SK-N-SH (cell line): ENCODE results near the gene SH3PXD2B. TPM values are rescaled to one million over a fixed set of nuclear protein-coding genes. Genes with fewer than 3 reads are reported as not detected.

Experiments
- CTCF ChIA-PET: fragments of 300-600, 350-600 bp; formaldehyde crosslinking; extraction: SDS; loops from one replicate; lab custom pipeline; 2021; lab: Yijun Ruan, JAX
- POLR2A ChIA-PET: fragments of 350-600 bp; sonication (Branson Sonifier 250); formaldehyde crosslinking; extraction: SDS; loops from one replicate; lab custom pipeline; 2020; ENCODE audit warnings: antibody characterized with exemption, inconsistent platforms; lab: Yijun Ruan, JAX
- DNase-seq: peaks from one replicate; pipeline ENCODE4 v3.0.0; 2012
- H2AFZ ChIP-seq: fragments of 200-600 bp; sonication (generic); 2 replicates; pipeline ENCODE4 v1.8.1; 2016; ENCODE audit warnings: antibody characterized with exemption, mild to moderate bottlenecking, low read depth
- H3F3A ChIP-seq: fragments of 200-600 bp; sonication (generic); replicated peaks from 2 replicates; pipeline ENCODE3; 2016; ENCODE audit warnings: antibody characterized with exemption, mild to moderate bottlenecking; ENCODE audit not compliant: insufficient read depth
- H3K27ac ChIP-seq, 2 experiments: fragments of 200-500 bp in 1 of 2; fragments of 200-600 bp in 1 of 2; sonication (Bioruptor generic) in 1 of 2; sonication (generic), shearing (Covaris generic) in 1 of 2; 2 replicates each; pipeline versions ENCODE4 v1.5.1 to v1.6.1; 2014 to 2016; ENCODE audit warnings: low read depth in 2 of 2, inconsistent platforms in 1 of 2, low read length in 1 of 2, mild to moderate bottlenecking in 1 of 2, mixed read lengths in 1 of 2
- H3K27me3 ChIP-seq: fragments of 200-600 bp; sonication (generic), shearing (Covaris generic); 2 replicates; pipeline ENCODE4 v1.6.1; 2016; ENCODE audit warnings: mixed run types; ENCODE audit not compliant: insufficient read depth
- H3K36me3 ChIP-seq, 2 experiments: fragments of 200-500 bp in 1 of 2; fragments of 200-600 bp in 1 of 2; sonication (Bioruptor generic) in 1 of 2; sonication (generic) in 1 of 2; replicated peaks in 1 of 2; 2 replicates each; pipeline versions ENCODE3 to v1.5.1; 2014 to 2016; ENCODE audit warnings: low read length in 1 of 2, mild to moderate bottlenecking in 1 of 2; ENCODE audit not compliant: insufficient read depth in 2 of 2, control insufficient read depth in 1 of 2
- H3K4me1 ChIP-seq, 2 experiments: fragments of 200-500 bp in 1 of 2; fragments of 200-600 bp in 1 of 2; sonication (Bioruptor generic) in 1 of 2; sonication (generic), shearing (Covaris generic) in 1 of 2; 2 replicates each; pipeline versions ENCODE4 v1.5.1 to v1.6.1; 2014 to 2016; ENCODE audit warnings: low read depth in 1 of 2, low read length in 1 of 2, mixed run types in 1 of 2; ENCODE audit not compliant: insufficient read depth in 2 of 2, control insufficient read depth in 1 of 2
- H3K4me2 ChIP-seq: fragments of 200-600 bp; sonication (generic), shearing (Covaris generic); 2 replicates; pipeline ENCODE4 v1.6.1; 2017; ENCODE audit warnings: mixed run types
- H3K4me3 ChIP-seq, 2 experiments: fragments of 200-500 bp in 1 of 2; fragments of 200-600 bp in 1 of 2; sonication (Bioruptor generic) in 1 of 2; sonication (generic), shearing (Covaris generic) in 1 of 2; 2 replicates each; pipeline versions ENCODE4 v1.5.1 to v1.8.1; 2014 to 2016; ENCODE audit warnings: low read depth in 2 of 2, inconsistent platforms in 1 of 2, low read length in 1 of 2, mild to moderate bottlenecking in 1 of 2, mixed read lengths in 1 of 2, moderate library complexity in 1 of 2
- H3K79me2 ChIP-seq: fragments of 200-600 bp; sonication (generic); 2 replicates; pipeline ENCODE4 v1.8.1; 2017; ENCODE audit warnings: mild to moderate bottlenecking; ENCODE audit not compliant: insufficient read depth
- H3K9ac ChIP-seq: fragments of 200-600 bp; sonication (generic); 2 replicates; pipeline ENCODE4 v1.6.1; 2017; ENCODE audit warnings: mixed run types
- H3K9me2 ChIP-seq: fragments of 200-600 bp; sonication (generic); 2 replicates; pipeline ENCODE4 v1.6.1; 2017; ENCODE audit warnings: mixed run types
- H3K9me3 ChIP-seq: fragments of 200-600 bp; sonication (generic); 2 replicates; pipeline ENCODE4 v1.6.1; 2017; ENCODE audit warnings: mixed run types, mild to moderate bottlenecking, moderate library complexity
- H4K20me1 ChIP-seq: fragments of 200-600 bp; sonication (generic); 2 replicates; pipeline ENCODE4 v1.6.1; 2017; ENCODE audit warnings: mild to moderate bottlenecking, mixed run types; ENCODE audit not compliant: insufficient read depth
- CHD2 ChIP-seq: fragments of 150-350 bp; IDR thresholded peaks from 2 replicates; pipeline ENCODE4 v1.6.1; 2018; ENCODE audit warnings: low read length; ENCODE audit not compliant: partially characterized antibody
- EZH2phosphoT487 ChIP-seq: fragments of 200-600 bp; sonication (generic); IDR thresholded peaks from 2 replicates; pipeline ENCODE4 v1.6.1; 2017; ENCODE audit warnings: low read depth, mixed run types, mild to moderate bottlenecking, antibody characterized with exemption, moderate library complexity, borderline replicate concordance
- FOSL2 ChIP-seq: IDR thresholded peaks from 2 replicates; pipeline ENCODE4 v1.4.0; 2012; ENCODE audit warnings: low read depth, mild to moderate bottlenecking, moderate library complexity, borderline replicate concordance
- FOXJ3 ChIP-seq: sonication (generic); formaldehyde crosslinking; IDR thresholded peaks from 2 replicates; pipeline ENCODE4 v1.5.1; 2020; ENCODE audit warnings: mild to moderate bottlenecking, missing genetic modification reagents
- GABPA ChIP-seq: IDR thresholded peaks from 2 replicates; pipeline ENCODE4 v1.4.0; 2012; ENCODE audit warnings: low read depth, mild to moderate bottlenecking
- MEF2A ChIP-seq: IDR thresholded peaks from 2 replicates; pipeline ENCODE4 v1.4.0; 2012; ENCODE audit warnings: low read depth, borderline replicate concordance
- MXI1 ChIP-seq: IDR thresholded peaks from 2 replicates; pipeline ENCODE4 v1.6.1; 2012; ENCODE audit warnings: mild to moderate bottlenecking, low read depth, low read length, improper control_type of control experiment
- NFIC ChIP-seq: IDR thresholded peaks from 2 replicates; pipeline ENCODE4 v1.4.0; 2012; ENCODE audit warnings: borderline replicate concordance
- NRF1 ChIP-seq: IDR thresholded peaks from 2 replicates; pipeline ENCODE4 v1.6.1; 2012; ENCODE audit warnings: low read depth, mild to moderate bottlenecking, low read length
- POLR2AphosphoS5 ChIP-seq: IDR thresholded peaks from 2 replicates; pipeline ENCODE4 v1.6.1; 2012; ENCODE audit warnings: low read depth, low read length
- RAD21 ChIP-seq: IDR thresholded peaks from 2 replicates; pipeline ENCODE4 v1.6.1; 2012; ENCODE audit warnings: mild to moderate bottlenecking, low read length
- RFX5 ChIP-seq: IDR thresholded peaks from 2 replicates; pipeline ENCODE4 v1.6.1; 2012; ENCODE audit warnings: mild to moderate bottlenecking, improper control_type of control experiment, low read length
- TAF1 ChIP-seq: IDR thresholded peaks from 2 replicates; pipeline ENCODE4 v1.6.1; 2012; ENCODE audit warnings: low read depth, mild to moderate bottlenecking, low read length, moderate library complexity, borderline replicate concordance
- TEAD4 ChIP-seq: IDR thresholded peaks from 2 replicates; pipeline ENCODE4 v1.4.0; 2012; ENCODE audit warnings: mild to moderate bottlenecking, borderline replicate concordance; ENCODE audit not compliant: insufficient read depth
- YY1 ChIP-seq: IDR thresholded peaks from 2 replicates; pipeline ENCODE4 v1.4.0; 2012; ENCODE audit warnings: low read depth, mild to moderate bottlenecking
- WGBS: methylation state at CpG from one replicate; pipeline ENCODE4 v1.1.6; 2017; ENCODE audit warnings: low lambda C conversion rate; 5-methylcytosine and 5-hydroxymethylcytosine counted together
- polyA plus RNA-seq, 3 experiments: library from polyadenylated mRNA; depleted of rRNA; stranded (reverse); fragments of >200 nt; gene quantifications; 2 replicates each; pipeline ENCODE4 v1.2.3, GENCODE V29; 2012
- TF ChIP-seq, protein P1 (sequence below): IDR thresholded peaks from 2 replicates; pipeline ENCODE4; 2012
- TF ChIP-seq, protein P2 (sequence below): IDR thresholded peaks from 2 replicates; pipeline ENCODE4 v1.4.0; 2012; ENCODE audit warnings: low read depth, borderline replicate concordance
- TF ChIP-seq, protein P3 (sequence below): fragments of 150-350 bp; IDR thresholded peaks from 2 replicates; pipeline ENCODE4 v1.6.1; 2016; ENCODE audit warnings: mild to moderate bottlenecking, low read depth, low read length
- TF ChIP-seq, protein P4 (sequence below): IDR thresholded peaks from 2 replicates; pipeline ENCODE4 v1.4.0; 2012; ENCODE audit warnings: low read depth

Gene SH3PXD2B
- polyA plus RNA-seq, 1 of the 3 experiments (the other 2 are of a cell fraction), result 15.0 TPM

DNA sequence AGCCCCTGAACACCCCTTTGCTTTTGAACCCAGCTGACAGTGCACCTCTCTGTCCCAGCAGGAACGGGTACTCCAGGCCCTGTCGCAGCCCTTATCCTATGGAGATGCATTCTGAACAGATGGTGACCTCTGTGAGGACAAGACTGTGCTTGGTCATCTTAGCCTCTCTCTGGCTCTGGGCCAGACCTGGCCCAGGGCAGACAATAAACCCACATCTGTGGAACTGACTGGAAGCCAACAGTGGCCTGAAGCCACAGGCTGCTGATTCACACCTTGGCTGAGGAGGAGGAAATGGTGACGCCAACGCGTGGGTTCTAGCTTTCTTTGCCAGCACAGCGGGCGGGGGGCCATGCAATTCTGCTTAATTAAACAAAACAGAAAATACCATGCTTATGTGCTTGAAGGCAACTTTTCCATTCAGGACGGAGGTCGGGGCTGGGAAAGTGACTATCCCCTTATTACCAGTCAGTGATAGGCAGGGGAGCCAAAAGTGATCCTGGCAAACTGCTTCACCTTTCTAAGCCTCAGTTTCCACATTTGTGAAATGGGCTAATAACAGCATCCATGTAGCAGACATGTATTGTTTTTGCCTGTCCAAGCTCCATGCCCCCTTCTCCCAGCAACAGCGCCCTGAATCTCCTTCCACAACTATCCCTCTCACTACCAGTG, 10.8 kb downstream of the SH3PXD2B start (continued):
- peak; percentile 40 for TF ChIP-seq CHD2
- TF ChIP-seq, protein P1, sequence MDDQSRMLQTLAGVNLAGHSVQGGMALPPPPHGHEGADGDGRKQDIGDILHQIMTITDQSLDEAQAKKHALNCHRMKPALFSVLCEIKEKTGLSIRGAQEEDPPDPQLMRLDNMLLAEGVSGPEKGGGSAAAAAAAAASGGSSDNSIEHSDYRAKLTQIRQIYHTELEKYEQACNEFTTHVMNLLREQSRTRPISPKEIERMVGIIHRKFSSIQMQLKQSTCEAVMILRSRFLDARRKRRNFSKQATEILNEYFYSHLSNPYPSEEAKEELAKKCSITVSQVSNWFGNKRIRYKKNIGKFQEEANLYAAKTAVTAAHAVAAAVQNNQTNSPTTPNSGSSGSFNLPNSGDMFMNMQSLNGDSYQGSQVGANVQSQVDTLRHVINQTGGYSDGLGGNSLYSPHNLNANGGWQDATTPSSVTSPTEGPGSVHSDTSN, result peak; percentile 61
- TF ChIP-seq, protein P2, sequence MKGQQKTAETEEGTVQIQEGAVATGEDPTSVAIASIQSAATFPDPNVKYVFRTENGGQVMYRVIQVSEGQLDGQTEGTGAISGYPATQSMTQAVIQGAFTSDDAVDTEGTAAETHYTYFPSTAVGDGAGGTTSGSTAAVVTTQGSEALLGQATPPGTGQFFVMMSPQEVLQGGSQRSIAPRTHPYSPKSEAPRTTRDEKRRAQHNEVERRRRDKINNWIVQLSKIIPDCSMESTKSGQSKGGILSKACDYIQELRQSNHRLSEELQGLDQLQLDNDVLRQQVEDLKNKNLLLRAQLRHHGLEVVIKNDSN, result no peak
- no peak for TF ChIP-seq EZH2phosphoT487
- TF ChIP-seq RFX5, result no peak
- no peak for TF ChIP-seq RAD21
- TF ChIP-seq, protein P3, sequence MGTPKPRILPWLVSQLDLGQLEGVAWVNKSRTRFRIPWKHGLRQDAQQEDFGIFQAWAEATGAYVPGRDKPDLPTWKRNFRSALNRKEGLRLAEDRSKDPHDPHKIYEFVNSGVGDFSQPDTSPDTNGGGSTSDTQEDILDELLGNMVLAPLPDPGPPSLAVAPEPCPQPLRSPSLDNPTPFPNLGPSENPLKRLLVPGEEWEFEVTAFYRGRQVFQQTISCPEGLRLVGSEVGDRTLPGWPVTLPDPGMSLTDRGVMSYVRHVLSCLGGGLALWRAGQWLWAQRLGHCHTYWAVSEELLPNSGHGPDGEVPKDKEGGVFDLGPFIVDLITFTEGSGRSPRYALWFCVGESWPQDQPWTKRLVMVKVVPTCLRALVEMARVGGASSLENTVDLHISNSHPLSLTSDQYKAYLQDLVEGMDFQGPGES, result no peak

DNA sequence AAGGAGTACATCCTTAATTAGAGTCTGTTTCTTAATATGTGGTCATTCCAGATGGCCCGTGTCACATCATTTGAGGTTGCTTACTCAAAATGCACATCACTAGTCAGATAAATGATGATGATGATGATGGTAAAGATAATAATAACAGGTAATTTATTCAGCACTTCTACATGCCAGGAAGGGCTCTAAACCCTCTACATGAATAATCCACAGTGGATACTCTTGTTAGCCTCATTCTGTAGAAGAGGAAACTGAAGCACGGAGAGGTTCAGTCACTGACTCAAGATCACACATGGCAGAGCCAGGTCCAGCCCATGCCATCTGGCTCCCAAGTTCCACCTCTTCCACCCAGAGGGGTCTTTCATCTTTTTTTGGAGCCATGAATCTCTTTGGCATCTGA, 11.7 kb downstream of the SH3PXD2B start:
- WGBS, result 97% methylated on average over 2 of the region's 2 CpGs
- Histone ChIP-seq H3K9me2 (no peaks in the 10 kb centered on the region), H3K36me3 (no peaks in the 10 kb centered on the region), H3K27ac (no peak overlapping the region), H2AFZ (no peak overlapping the region), H3K4me2 (no peak overlapping the region), H3F3A (peaks cover 8% of the 10 kb centered on the region), H3K4me1 (peaks cover 24 to 56% of the 10 kb centered on the region in 2 experiments; a peak in 3 of 4 replicates), H4K20me1 (peaks cover 100% of the 10 kb centered on the region), H3K27me3 (no peaks in the 10 kb centered on the region), H3K4me3 (no peak overlapping the region), H3K9me3 (no peaks in the 10 kb centered on the region), H3K9ac (no peak overlapping the region), H3K79me2 (peaks cover 100% of the 10 kb centered on the region)
- CTCF ChIA-PET, result interaction anchor here (3.7 kb wide), 1 partner anchor 10 kb away, joined by 21 read pairs; no protein-coding TSS in a partner anchor
- DNase-seq, result no peak
- no peak for TF ChIP-seq TAF1
- no peak for TF ChIP-seq EZH2phosphoT487
- TF ChIP-seq TEAD4, result no peak
- TF ChIP-seq NRF1, result no peak
- TF ChIP-seq, protein P4, sequence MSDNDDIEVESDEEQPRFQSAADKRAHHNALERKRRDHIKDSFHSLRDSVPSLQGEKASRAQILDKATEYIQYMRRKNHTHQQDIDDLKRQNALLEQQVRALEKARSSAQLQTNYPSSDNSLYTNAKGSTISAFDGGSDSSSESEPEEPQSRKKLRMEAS, result no peak
- TF ChIP-seq FOSL2, result no peak
- TF ChIP-seq MXI1, result no peak
- no peak for TF ChIP-seq RAD21
- TF ChIP-seq FOXJ3 (CRISPR knock-in tag), result no peak
- no peak for TF ChIP-seq NFIC
- no peak for TF ChIP-seq GABPA
- TF ChIP-seq YY1, result no peak
- no peak for TF ChIP-seq MEF2A
- no peak for TF ChIP-seq POLR2AphosphoS5
- TF ChIP-seq CHD2, result no peak
- POLR2A ChIA-PET, result no interaction called here
